Measurements from ENCODE around the gene MARCHF11.

MARCHF11 gene

GRCh38 chr5:16131878-16132277, 47.7 kb downstream of the MARCHF11 start:
- no peak for DNase-seq

DNA sequence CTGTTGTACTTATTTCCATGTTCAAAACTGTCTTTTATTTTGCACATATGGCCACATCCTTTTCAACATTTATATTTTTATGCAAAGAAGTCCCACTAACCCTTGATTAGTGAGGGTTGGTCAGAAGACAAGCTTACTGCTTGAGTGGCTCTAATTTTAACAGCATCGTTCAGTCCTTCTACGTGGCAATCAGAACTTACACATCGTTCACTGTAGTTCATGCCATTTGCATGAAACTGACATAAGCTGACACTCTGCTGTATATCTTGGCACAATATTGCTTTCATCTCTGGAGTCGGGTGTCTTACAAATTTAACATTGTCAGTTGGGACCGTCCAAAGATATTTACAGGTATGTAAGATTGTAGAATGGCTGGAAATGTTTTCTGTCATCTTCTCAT, 50.6 kb downstream of the MARCHF11 start:
- DNase-seq = no peak

- no peak for DNase-seq
These were observed 51.6 kb downstream of the MARCHF11 start for GRCh38 chr5:16127865-16128544.

- no peak for DNase-seq
These were observed 59.0 kb downstream of the MARCHF11 start for GRCh38 chr5:16120579-16120978.

GRCh38 chr5:16119790-16120189, 59.8 kb downstream of the MARCHF11 start:
- DNase-seq = no peak

DNA sequence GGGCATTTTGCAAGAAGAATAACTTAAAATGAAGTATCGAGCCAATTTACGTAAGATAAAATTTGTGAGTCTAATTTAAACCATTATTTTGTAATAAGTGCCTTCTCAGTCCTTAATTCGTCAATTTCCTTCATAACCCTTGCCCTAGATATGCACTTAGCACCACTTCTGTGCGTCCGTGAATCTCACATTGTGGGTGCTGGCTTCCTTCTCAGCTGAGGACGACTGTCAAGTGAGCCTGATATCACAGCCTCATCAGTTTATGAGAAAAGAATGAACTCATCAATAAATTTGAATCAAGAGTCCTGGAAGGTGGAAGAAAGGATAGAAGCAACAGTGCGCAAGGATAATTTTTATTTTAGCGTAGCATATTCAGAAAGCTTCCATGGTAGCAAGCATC, 64.5 kb downstream of the MARCHF11 start:
- no peak for DNase-seq

GRCh38 chr5:16108418-16108817, 71.2 kb downstream of the MARCHF11 start:
- DNase-seq = no peak

DNA sequence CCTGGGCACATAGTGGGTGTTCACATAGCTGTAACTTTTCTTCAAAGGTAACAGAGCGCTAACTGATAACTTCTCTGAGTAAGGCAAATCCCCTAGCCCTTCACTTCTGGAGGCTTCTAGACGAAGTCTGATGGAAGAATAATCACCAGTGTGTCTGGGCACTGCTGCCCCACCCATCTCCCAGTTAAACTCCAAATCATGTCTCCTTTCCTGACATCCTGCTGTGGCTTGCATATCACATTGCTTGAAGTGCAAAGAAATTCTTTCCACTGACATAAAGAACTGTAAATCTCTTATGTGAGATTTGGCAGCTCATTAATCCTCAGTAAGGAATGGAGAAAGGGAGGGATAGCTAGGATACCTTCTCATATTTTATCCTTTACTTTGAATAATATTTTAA, 74.6 kb downstream of the MARCHF11 start:
- DNase-seq = no peak

DNA sequence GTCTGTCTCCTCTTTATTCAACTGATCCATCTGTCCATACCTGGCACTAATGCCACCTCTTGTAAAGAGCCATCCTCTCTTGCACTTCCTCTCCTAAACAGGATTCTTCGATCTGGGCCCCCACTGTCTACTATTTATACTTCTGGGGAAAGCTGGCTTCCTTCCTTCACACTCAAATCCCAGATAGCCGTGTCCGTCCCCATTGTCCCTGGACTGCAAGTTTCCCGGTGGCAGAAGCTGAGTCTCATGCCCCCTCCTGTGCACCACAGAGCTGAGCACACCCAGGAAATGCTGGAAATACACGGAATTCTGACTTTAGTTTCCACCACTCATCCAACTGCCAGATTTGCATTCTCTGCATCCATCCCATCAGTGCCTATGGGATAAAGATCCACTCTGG, 84.0 kb downstream of the MARCHF11 start:
- no peak for DNase-seq

DNA sequence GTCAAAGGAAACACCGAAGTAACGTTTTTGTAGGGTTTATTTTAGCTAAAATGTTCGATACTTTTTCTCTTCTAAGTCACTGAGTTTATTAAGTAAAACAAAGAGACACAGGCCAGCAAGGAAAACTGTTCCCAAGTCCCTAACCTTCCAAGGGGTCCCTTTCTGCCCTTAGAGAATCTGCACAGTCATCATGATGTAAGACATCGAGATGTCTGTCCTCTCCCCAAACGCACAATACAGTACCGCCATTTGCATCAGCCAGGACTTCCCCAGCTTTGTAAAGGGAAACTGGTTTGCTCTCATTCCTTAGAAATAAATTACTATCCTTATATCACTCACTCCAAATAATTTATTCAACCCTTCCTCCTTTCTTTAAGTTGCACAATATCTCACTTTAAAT, 89.3 kb downstream of the MARCHF11 start:
- no peak for DNase-seq

DNA sequence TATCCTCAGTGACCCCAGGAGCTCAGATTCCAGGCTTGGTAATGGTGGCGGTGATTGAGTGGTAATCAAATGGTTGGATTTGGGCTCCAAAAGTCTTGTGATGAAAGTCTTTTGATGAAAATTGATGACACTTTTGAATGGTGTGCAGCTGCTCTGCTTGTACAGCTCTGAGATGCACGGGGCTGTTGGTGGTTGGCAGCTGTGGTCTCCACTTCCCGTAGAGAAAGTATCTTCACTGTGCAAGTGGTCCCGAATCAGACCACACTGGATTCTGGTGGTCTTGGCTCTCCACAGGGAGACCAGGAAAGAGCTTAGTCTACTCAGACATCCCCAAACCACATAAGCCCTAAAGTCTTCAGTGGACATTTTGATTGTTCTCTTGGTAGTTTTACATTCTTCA, 96.6 kb downstream of the MARCHF11 start:
- no peak for DNase-seq

GRCh38 chr5:16082053-16082452, 97.5 kb downstream of the MARCHF11 start:
- no peak for DNase-seq

- no peak for DNase-seq
These were observed 98.1 kb downstream of the MARCHF11 start for GRCh38 chr5:16081376-16081955.

DNA sequence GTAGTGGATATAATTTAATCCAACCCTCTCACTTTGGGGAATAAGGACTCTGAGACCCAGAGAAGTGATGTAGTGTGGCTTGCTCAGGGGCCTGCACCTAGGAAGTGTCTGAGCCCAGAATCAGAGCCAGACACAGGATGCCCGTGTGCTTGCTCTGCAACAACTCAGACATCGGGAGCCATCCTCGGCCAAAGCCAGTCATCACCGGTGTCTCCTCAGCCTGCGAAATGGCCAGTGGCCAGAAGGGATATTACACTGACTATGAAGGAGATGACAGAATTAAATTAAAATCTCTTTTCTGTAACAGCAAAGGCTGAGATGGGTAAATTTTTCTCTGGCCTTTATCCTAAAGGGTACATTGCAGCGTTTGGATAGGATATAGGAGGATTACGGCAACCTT, 102.9 kb downstream of the MARCHF11 start:
- no peak for DNase-seq

DNA sequence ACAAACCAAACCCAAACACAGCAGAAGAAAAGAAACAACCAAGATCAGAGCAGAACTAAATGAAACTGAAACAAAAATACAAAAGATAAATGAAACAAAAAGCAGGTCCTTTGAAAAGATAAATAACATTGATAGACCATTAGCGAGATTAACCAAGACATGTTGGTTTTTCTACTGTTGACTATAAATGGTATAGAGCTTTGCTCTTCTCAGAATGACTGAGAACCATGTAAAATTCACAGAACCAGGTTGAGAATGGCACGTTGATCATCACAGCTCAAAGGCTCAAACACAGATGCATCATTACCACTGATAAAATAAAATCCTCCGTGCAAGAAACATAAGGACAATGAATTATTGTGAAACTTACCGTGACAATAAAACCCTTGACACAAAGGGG, 105.2 kb downstream of the MARCHF11 start:
- DNase-seq = no peak

- DNase-seq = no peak
These were observed 107.0 kb downstream of the MARCHF11 start for GRCh38 chr5:16072616-16073015.

GRCh38 chr5:16067415-16067814, 112.2 kb downstream of the MARCHF11 start:
- no peak for DNase-seq

- DNase-seq = no peak
These were observed 112.8 kb downstream of the MARCHF11 start for GRCh38 chr5:16066810-16067209.

DNA sequence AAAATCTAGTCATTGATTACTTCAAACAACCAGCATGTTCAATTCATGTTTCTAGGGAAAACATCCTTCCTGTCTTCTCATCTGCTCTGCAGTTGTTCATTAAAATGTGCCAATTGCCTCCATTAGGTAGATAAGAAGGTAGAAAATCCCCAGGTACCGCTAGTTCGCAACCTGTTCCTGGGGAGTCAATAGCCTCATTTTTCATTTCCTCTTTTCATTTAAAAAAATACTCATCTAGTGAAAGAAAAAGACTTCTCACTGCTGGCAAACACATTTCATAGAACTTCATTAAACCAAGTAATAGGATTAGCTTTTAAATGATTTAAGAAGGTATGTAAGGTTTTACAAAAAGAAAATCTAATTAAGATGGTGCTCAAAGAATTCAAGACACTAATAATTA, 113.3 kb downstream of the MARCHF11 start:
- DNase-seq = no peak

- DNase-seq = no peak
These were observed 113.8 kb downstream of the MARCHF11 start for GRCh38 chr5:16065831-16066230.

- no peak for DNase-seq
These were observed 115.3 kb downstream of the MARCHF11 start for GRCh38 chr5:16064135-16064893.

DNA sequence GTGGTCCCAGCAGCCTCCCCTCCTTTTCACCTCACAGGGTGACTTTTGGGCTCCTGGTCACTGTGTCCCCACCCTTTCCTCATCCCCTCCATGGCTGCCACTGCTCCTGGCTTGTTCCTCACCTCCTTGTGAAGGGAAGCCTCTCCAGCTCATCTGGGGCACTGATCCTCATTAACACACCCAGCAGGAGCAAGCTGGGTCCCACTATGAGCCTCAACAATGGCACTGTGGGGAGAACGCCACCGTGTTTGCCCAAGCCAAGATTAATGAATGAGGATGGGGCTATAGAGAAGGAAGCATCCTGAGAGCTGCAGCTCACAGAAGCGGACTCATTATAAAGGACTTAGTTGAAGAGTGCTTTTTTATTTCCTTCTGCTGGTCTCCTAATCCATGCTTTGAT, 118.4 kb downstream of the MARCHF11 start:
- no peak for DNase-seq

DNA sequence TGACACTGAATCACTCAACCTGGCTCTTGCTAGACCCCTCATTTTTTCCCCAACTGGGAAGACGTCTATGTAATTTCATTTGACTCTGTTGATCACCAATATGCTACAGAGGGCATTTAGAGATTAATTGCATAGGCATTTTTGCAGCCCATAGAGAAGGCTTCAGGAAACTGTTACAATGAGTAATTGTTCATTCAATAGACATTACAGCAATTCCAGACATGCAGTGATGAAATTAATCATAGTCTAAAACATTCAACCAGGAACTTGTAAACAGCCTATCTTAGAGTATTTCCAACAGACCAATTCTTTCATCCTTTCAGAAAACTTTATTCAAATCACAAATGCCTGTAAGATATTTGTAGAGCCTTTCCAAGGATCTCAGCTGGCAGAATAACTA, 122.3 kb downstream of the MARCHF11 start:
- DNase-seq = no peak

- no peak for DNase-seq
These were observed 128.3 kb downstream of the MARCHF11 start for GRCh38 chr5:16051246-16051755.
